Ishikawa (cell line): ENCODE results near the gene CCDC106.
A peak's percentile ranks its signal among the peaks of the same experiment; 100 is the strongest.

ENCODE experiments used
- CEBPB ChIP-seq: IDR thresholded peaks from 2 replicates; pipeline ENCODE4 v1.6.1; 2012
- CREB1 ChIP-seq: IDR thresholded peaks from 2 replicates; pipeline ENCODE4 v1.6.1; 2012; ENCODE audit warnings: low read depth
- EGR1 ChIP-seq: IDR thresholded peaks from 2 replicates; pipeline ENCODE4 v1.6.1; 2012
- EP300 ChIP-seq: IDR thresholded peaks from 2 replicates; pipeline ENCODE4 v1.6.1; 2012; ENCODE audit warnings: borderline replicate concordance
- FOXM1 ChIP-seq: IDR thresholded peaks from 2 replicates; pipeline ENCODE4 v1.6.1; 2012; ENCODE audit warnings: low read depth, borderline replicate concordance
- MAX ChIP-seq: IDR thresholded peaks from 2 replicates; pipeline ENCODE4 v1.6.1; 2012
- NFIC ChIP-seq: IDR thresholded peaks from 2 replicates; pipeline ENCODE4 v1.6.1; 2012
- RAD21 ChIP-seq: IDR thresholded peaks from 2 replicates; pipeline ENCODE4 v1.6.1; 2012; ENCODE audit warnings: low read depth
- TAF1 ChIP-seq: IDR thresholded peaks from 2 replicates; pipeline ENCODE4 v1.6.1; 2012; ENCODE audit warnings: low read depth, mild to moderate bottlenecking
- TCF12 ChIP-seq: IDR thresholded peaks from 2 replicates; pipeline ENCODE4 v1.6.1; 2012; ENCODE audit warnings: low read depth
- TEAD4 ChIP-seq: IDR thresholded peaks from 2 replicates; pipeline ENCODE4 v1.6.1; 2012
- YY1 ChIP-seq: IDR thresholded peaks from 2 replicates; pipeline ENCODE4 v1.6.1; 2012; ENCODE audit warnings: low read depth
- ZBTB7A ChIP-seq: IDR thresholded peaks from 2 replicates; pipeline ENCODE4 v1.6.1; 2012; ENCODE audit warnings: low read depth
- TF ChIP-seq, protein P1 (sequence below): IDR thresholded peaks from 2 replicates; pipeline ENCODE4 v1.6.1; 2012
- TF ChIP-seq, protein P2 (sequence below): IDR thresholded peaks from 2 replicates; pipeline ENCODE4 v1.6.1; 2012; ENCODE audit warnings: low read depth, mild to moderate bottlenecking

The CCDC106 gene

DNA sequence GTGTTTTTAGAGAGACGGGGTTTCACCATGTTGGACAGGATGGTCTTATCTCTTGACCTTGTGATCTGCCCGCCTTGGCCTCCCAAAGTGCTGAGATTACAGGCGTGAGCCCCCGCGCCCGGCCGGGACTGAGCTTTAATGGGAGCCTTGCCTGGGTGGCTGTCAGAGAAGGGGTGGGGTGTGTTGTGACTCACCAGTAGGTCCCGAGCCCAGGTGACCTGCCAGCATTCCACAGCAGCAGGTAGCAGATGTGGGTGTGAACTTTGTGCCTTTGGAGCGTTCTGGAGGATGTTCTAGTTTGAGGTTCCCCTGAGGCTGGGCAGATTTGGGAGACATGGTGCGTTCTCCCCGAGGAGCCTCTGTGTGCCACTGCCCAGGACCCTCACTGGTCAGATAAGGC, 19.9 kb downstream of the CCDC106 start:
- TF ChIP-seq TEAD4 (peak; percentile 89), TAF1 (no peak), EP300 (peak; percentile 62), MAX (peak; percentile 42), FOXM1 (0 out of 2 replicates have a peak, but pooled peaks have one; percentile 14), NFIC (peak; percentile 10; the same call in 1 of the 2 replicates), YY1 (0 out of 2 replicates have a peak, but pooled peaks have one; percentile 11), CREB1 (no peak), EGR1 (no peak), TCF12 (peak; percentile 77), CEBPB (no peak), RAD21 (no peak), ZBTB7A (peak; percentile 34; the same call in 1 of the 2 replicates)
- TF ChIP-seq, protein P1, sequence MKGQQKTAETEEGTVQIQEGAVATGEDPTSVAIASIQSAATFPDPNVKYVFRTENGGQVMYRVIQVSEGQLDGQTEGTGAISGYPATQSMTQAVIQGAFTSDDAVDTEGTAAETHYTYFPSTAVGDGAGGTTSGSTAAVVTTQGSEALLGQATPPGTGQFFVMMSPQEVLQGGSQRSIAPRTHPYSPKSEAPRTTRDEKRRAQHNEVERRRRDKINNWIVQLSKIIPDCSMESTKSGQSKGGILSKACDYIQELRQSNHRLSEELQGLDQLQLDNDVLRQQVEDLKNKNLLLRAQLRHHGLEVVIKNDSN = peak; percentile 72
- TF ChIP-seq, protein P2, sequence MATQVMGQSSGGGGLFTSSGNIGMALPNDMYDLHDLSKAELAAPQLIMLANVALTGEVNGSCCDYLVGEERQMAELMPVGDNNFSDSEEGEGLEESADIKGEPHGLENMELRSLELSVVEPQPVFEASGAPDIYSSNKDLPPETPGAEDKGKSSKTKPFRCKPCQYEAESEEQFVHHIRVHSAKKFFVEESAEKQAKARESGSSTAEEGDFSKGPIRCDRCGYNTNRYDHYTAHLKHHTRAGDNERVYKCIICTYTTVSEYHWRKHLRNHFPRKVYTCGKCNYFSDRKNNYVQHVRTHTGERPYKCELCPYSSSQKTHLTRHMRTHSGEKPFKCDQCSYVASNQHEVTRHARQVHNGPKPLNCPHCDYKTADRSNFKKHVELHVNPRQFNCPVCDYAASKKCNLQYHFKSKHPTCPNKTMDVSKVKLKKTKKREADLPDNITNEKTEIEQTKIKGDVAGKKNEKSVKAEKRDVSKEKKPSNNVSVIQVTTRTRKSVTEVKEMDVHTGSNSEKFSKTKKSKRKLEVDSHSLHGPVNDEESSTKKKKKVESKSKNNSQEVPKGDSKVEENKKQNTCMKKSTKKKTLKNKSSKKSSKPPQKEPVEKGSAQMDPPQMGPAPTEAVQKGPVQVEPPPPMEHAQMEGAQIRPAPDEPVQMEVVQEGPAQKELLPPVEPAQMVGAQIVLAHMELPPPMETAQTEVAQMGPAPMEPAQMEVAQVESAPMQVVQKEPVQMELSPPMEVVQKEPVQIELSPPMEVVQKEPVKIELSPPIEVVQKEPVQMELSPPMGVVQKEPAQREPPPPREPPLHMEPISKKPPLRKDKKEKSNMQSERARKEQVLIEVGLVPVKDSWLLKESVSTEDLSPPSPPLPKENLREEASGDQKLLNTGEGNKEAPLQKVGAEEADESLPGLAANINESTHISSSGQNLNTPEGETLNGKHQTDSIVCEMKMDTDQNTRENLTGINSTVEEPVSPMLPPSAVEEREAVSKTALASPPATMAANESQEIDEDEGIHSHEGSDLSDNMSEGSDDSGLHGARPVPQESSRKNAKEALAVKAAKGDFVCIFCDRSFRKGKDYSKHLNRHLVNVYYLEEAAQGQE = no peak

DNA sequence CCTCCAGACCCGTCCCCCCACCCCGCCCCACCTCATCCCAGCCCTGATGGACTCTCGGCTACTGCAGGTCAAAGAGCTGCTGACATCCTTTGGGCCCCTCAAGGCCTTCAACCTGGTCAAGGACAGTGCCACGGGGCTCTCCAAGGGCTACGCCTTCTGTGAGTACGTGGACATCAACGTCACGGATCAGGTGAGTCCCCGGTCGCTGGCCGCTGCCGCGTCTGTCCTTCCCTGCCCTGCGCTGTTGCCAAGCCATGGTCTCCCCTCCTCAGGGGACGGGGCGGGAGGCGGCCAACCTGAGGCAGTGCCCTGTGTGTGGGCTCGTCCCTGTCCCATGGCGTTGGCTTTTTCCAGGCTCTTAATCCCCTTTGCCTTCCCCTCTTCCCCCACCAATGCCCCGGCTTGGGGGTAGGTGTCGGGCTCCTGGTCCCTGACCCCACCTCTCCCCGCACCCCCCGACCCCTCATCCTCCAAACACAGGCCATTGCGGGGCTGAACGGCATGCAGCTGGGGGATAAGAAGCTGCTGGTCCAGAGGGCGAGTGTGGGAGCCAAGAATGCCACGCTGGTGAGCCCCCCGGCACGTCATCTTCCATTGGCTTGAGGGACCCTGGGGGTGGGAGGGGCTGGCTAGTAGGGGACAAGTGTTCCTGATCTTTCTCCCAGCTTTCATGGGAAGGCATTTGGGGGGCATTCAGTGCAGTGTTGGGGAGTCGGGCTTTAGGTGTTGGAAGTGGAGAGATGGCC, 20.8 kb downstream of the CCDC106 start:
- TF ChIP-seq, protein P2 = no peak
- TF ChIP-seq FOXM1 (no peak), EP300 (no peak), TAF1 (no peak), TCF12 (no peak), EGR1 (no peak), RAD21 (no peak), NFIC (no peak), ZBTB7A (no peak), CEBPB (no peak), CREB1 (no peak), YY1 (no peak), TEAD4 (no peak), MAX (no peak)
- TF ChIP-seq, protein P1 = no peak

DNA sequence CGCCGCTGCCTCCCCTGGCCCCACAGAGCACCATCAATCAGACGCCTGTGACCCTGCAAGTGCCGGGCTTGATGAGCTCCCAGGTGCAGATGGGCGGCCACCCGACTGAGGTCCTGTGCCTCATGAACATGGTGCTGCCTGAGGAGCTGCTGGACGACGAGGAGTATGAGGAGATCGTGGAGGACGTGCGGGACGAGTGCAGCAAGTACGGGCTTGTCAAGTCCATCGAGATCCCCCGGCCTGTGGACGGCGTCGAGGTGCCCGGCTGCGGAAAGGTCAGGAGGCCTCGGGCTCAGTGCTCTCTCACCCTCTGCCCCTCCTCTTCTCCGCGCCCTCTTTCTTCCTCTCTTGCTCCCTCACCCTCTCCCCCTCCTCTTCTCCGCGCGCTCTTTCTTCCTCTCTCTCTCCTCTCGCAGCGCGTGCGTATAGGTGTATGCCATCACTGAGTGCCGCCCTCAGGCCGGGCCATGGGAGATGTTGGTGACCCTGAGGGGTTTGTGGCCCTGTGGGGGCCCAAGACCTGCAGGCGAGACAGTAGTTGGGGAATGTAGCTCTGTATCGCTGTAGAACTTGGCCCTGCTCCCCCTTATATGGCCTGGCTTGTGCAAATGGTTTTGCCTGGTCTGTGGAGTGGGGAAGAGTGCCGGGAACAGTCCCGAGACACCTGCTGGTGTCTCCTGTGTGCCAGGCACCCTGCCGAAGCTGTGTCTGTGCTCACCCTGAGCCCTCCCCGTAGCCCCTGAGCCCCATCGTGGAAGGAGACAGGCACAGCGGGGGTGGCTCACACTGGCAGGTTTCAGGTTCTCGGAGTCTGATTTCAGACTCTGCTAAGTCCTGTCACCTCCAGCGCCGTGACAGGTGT, 21.6 kb downstream of the CCDC106 start:
- TF ChIP-seq CREB1 (no peak), MAX (no peak), CEBPB (no peak), ZBTB7A (no peak), YY1 (no peak), FOXM1 (no peak), TAF1 (no peak), TEAD4 (no peak), EP300 (no peak), RAD21 (no peak), NFIC (no peak)
- TF ChIP-seq, protein P1 = no peak
- TF ChIP-seq, protein P2 = no peak
